Body of pancreas (tissue), 4 donors: ENCODE results near the gene UBA3.

ENCODE experiments used
- POLR2A ChIP-seq, 3 donors: fragments of 450-650 bp; IDR thresholded peaks; one replicate each; pipeline ENCODE4 v1.6.1; 2016; ENCODE audit warnings: antibody characterized with exemption in 3 of 3, mild to moderate bottlenecking in 2 of 3
- TF ChIP-seq, protein P1 (sequence below), 7 experiments: fragments of 450-650 bp in 4 of 7; fragments of 200-600 bp in 3 of 7; sonication (generic) in 3 of 7; IDR thresholded peaks; one replicate each; pipeline ENCODE4 v1.5.1; 2016 to 2019; ENCODE audit warnings: antibody characterized with exemption in 7 of 7

DNA sequence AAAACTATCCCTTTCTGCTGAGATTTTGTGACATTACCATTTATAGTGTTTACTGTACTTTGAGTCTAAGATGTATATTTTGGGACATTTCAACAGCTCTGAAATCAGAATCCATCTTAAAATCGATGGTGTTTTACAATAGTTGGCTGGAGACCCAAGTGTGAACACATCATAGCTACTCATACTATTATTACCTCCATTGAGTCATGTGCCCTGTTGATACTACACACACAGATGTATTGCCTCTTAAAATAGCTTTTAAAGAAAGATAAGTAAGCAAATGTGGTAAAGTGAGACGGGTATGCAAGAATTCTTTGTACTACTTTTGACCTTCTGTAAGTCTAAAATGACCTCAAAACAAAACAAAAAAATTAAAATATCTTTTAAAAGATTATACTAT lies 35.6 kb upstream of the UBA3 start:
- no peak for TF ChIP-seq POLR2A (IDR thresholded peaks at IDR 0.05)
- TF ChIP-seq, protein P1, sequence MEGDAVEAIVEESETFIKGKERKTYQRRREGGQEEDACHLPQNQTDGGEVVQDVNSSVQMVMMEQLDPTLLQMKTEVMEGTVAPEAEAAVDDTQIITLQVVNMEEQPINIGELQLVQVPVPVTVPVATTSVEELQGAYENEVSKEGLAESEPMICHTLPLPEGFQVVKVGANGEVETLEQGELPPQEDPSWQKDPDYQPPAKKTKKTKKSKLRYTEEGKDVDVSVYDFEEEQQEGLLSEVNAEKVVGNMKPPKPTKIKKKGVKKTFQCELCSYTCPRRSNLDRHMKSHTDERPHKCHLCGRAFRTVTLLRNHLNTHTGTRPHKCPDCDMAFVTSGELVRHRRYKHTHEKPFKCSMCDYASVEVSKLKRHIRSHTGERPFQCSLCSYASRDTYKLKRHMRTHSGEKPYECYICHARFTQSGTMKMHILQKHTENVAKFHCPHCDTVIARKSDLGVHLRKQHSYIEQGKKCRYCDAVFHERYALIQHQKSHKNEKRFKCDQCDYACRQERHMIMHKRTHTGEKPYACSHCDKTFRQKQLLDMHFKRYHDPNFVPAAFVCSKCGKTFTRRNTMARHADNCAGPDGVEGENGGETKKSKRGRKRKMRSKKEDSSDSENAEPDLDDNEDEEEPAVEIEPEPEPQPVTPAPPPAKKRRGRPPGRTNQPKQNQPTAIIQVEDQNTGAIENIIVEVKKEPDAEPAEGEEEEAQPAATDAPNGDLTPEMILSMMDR (IDR thresholded peaks at IDR 0.05), result no peak
